Skeletal muscle cell (primary cell): ENCODE results near the gene ZBTB48.

ENCODE experiments used
- DNase-seq: peaks from one replicate; pipeline ENCODE4 v3.0.0-alpha.2; 2010; ENCODE audit warnings: low read depth
- H3K4me3 ChIP-seq: 2 replicates; pipeline ENCODE4 v1.5.1; 2011; ENCODE audit warnings: low read depth, mild to moderate bottlenecking, control low read depth, low read length, moderate library complexity

Gene ZBTB48

GRCh38 chr1:6570987-6571386, 8.8 kb upstream of the ZBTB48 start:
- H3K4me3 ChIP-seq: no peak overlapping the region
- no peak for DNase-seq

GRCh38 chr1:6572653-6573383, 7.0 kb upstream of the ZBTB48 start:
- no peak for DNase-seq
- H3K4me3 ChIP-seq: no peak overlapping the region

GRCh38 chr1:6574025-6574620, 5.7 kb upstream of the ZBTB48 start:
- no peak for DNase-seq
- no peak overlapping the region for H3K4me3 ChIP-seq

GRCh38 chr1:6574818-6575217, 5.0 kb upstream of the ZBTB48 start:
- no peak overlapping the region for H3K4me3 ChIP-seq
- no peak for DNase-seq

GRCh38 chr1:6577831-6578525, 1.8 kb upstream of the ZBTB48 start:
- DNase-seq: no peak
- H3K4me3 ChIP-seq: no peak overlapping the region

GRCh38 chr1:6578624-6579373, 995 bp upstream of the ZBTB48 start:
- H3K4me3 ChIP-seq: no peak overlapping the region
- no peak for DNase-seq

GRCh38 chr1:6580119-6580592, 362 bp downstream of the ZBTB48 start:
- peak overlapping the region; percentile 72 for H3K4me3 ChIP-seq
- no peak for DNase-seq

- peak overlapping the region; percentile 72 for H3K4me3 ChIP-seq
- DNase-seq: no peak
These were observed 1.0 kb downstream of the ZBTB48 start for GRCh38 chr1:6580593-6581409.

- DNase-seq: no peak
- no peak overlapping the region for H3K4me3 ChIP-seq
These were observed 1.9 kb downstream of the ZBTB48 start for GRCh38 chr1:6581561-6582305.

- no peak overlapping the region for H3K4me3 ChIP-seq
- DNase-seq: no peak
These were observed 2.6 kb downstream of the ZBTB48 start for GRCh38 chr1:6582370-6582769.

GRCh38 chr1:6584126-6585080, 4.6 kb downstream of the ZBTB48 start:
- H3K4me3 ChIP-seq: no peak overlapping the region
- DNase-seq: no peak

- H3K4me3 ChIP-seq: no peak overlapping the region
- no peak for DNase-seq
These were observed 5.4 kb downstream of the ZBTB48 start for GRCh38 chr1:6585081-6585722.

GRCh38 chr1:6585841-6586240, 6.0 kb downstream of the ZBTB48 start:
- no peak overlapping the region for H3K4me3 ChIP-seq
- DNase-seq: no peak

GRCh38 chr1:6586404-6586816, 6.6 kb downstream of the ZBTB48 start:
- no peak for DNase-seq

GRCh38 chr1:6587261-6588005, 7.6 kb downstream of the ZBTB48 start:
- no peak for DNase-seq

More at GRCh38 chr1:6586404-6586816, 6.6 kb downstream of the ZBTB48 start:
- H3K4me3 ChIP-seq: no peak overlapping the region

More at GRCh38 chr1:6587261-6588005, 7.6 kb downstream of the ZBTB48 start:
- H3K4me3 ChIP-seq: no peak overlapping the region
